NCI-H526 treated with DMSO at 0.1 percent for 48 hours (cell line): ENCODE measurements around the gene TTC7B.

ENCODE experiments used
- DNase-seq: peaks from one replicate; lab custom pipeline; 2025; lab: John Stamatoyannopoulos, UW

Gene TTC7B

DNA sequence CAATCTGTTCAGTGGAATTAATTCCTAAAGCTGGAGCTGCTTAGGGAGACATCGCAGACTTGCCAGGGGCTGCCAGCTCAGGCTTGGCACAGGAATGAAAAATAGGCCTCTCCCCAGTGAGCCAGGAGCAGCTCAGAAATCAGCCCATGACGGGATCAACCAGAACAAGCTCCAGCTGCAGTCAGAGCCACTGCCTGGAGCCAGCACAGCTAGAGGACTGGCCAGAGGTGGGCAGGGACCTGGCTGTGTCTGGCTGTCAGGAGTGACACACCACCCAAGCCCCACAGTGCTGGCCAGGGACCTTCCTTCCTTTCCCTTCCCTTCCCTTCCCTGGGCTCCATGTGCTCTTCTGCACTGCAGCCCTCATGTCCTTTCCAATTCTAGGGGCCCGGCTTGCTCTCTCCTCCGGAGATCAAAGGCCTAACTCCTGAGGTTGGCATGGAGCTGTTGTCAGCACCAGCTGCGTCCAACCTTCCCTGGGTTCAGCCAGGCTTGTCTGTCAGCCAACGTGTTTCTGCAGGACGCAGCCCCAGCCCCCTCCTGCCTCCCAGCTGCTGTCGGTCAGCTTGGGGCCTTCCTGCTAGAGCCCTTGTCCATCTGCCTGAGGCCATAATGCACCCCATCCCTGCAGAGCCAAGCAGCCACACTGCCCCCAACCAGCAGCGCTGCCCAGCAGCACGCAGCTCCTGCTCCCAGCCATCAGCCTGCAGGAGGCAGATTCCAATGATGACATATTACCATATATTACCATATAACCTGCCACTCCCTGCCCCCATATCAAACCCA lies 270.1 kb downstream of the TTC7B start:
- DNase-seq, result no peak

DNA sequence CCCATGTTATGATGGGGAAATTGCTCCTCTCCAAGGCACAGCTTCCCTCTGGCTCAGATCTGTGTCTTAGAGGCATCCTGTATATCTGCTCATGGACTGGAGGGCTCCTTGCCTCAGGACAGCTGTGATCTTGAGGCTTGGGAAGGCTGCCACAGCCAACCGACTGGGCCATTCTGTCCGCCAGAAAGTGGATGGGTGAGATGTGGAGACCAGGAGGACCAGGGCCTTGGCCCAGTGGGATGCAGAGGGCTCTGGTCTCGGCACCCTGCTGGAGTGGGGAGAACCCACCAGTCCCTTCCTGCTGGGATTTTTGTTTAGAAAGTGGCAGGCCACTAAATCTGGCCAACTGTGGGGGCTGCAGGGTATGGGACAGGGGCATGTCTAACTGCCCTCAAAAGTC lies 270.8 kb downstream of the TTC7B start:
- no peak for DNase-seq

DNA sequence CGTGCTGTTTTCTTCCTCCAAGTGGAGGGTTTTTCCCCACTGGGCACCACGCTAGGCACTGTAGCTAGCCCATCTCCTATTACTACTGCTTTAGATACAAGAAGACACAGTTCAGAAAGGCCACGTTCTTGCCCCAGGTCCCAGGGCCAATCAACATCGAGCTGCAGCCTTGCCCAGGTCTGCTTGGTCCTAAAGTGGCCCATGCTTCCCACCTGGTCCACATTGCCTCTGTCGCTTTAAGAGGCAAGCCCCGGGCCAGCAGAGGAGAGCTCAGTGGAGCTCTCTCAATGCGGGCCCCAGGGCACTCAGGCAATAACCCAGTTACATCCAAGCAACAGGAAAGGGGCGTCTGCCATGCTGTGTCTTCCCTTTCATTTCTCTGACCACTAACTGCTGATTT lies 271.3 kb downstream of the TTC7B start:
- DNase-seq, result no peak

DNA sequence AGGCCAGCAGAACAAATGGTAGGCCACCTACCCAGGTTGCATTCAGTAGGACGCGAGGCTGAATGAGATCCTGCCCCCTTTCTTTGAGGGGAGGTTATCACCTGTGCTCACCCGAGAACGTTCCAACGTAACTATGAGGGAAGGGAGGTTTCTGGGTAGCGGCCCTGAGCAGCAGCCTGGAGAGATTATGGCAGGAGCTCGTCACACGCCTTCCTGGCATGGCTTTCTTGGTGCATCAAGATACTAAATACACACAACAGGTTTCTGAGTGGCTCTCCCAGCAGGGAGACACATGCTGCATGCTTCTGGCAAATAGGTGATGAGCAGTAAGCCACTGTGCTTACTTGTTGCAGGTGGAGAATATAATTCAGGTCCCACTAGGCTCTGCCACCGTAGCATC lies 271.7 kb downstream of the TTC7B start:
- DNase-seq, result no peak

DNA sequence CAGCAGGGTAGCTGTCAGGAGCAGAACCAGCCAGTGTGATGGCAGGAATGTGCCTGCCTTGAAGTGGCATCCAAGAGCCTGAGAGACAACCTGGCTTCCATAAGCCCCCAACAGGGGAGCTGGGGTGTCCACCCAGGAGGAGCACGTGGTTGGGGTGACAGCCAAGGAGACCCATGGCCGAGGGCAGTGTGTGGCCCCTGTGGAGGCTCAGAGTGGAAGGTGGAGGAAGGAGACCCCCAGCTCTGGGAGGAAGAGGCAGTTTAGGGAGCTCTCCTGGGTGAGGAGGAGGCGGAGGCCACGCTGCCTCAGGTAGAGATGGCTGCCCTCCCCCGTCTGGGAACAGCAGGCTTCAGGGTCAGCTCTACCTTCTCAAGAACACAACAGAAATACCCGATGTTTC lies 272.4 kb downstream of the TTC7B start:
- no peak for DNase-seq

DNA sequence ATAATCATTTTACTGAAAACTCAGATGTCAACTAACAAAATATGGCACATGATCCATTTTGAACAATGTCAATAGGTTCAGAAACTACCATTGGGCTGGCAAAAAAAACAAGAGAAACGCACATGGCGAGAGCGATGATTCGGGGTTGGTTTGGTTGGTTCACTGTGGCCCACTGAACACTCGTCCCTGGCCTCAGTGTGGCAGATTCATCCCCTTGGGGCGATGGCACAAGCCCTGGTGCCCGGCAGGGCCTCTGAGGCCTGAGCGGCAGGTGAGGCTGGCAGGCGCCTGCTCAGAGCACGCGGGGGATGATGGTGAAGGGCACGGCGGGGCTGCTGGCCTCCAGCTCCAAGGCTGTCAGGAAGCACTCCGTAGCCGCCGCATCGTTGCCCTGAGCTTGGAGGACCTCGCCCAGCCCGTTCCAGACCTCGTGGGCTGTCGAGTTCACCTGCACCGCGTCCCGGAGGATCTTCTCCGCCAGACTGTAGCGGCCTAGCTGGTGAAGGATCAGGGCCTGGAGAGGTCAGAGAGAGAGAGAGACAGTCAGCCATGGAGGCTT lies 275.1 kb downstream of the TTC7B start:
- DNase-seq, result no peak

DNA sequence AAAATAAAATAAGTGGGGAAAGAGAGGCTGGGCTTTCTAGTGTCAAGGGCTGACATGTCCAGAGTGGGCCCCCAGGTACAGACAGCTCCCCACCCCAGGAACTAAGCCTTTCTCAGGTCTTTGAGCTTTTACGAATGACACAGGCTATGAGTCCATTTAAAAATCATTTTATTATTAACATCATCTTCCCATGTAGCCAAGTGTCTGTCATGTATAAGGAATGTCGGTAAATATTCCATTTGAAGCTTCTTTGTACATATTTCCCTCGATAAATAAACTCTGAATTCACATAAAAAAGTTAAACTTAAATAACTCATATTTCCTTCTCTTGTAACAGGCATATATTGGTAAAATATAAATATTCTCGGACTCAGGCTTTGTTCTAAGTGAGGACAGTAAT lies 275.8 kb downstream of the TTC7B start:
- no peak for DNase-seq

DNA sequence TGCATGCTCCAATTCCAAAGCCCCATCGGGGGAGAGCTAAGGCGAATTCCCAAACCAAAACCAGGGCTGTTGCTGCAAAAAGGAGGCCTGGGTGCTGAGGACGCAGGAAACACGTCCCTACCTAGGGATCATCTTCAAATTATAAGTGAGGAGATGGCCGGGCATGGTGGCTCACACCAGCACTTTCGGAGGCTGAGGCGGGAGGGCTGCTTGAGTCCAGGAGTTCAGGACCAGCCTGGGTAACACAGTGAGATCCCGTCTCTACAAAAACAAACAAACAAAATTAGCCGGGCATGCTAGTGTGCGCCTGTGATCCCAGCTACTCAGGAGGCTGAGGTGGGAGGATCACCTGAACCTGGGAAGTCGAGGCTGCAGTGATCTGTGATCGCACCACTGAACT lies 276.2 kb downstream of the TTC7B start:
- DNase-seq, result no peak

DNA sequence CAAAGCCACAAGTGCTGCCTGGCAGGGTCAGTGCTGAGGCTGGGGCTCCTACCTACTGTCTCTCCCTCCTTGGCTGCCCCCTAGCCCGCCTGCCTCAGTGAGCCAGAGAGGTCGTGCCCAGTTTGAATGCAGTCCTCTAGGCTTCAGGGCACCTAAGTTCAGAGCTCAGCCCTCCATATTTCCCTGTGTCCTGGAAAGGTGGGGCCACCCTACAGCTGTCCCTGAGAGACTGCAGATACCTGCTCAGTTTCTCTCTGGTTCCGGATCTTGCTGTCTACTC lies 276.8 kb downstream of the TTC7B start:
- no peak for DNase-seq

DNA sequence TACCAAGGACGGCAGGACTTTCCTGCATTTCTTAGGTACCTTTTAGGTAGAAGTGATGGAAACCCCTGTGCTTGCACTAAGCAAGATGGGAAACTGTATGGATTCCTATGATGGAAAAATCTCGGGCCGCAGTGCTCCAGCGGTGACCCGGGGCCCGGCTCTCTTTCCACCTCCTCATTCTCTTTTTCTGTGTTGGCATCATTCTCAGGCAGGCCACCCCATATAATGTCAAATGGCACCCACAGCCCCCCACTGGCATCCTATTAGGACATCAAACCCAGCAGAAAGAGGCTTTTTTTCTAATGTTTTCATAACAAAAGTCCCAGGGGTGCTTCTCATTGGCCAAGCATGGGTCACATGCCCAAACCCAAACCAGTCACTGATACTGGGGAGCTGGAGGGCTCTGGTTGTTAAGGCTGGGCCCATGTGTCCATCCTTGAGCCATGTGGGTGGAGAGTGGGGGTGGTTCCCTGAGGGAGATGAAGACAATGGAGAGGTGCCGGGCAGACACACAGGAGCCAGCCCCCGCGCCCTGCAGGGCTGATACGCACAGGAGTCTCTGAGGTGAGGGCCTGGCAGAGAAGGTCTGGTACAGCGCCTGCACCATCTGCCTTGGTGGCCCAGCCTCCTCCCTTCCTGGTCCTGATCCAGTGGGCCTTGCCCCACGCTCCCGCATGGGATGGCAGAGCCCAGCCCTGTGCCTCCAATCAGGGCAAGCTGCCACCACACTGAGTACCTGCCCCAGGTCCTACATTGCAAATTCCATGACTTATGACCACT lies 277.3 kb downstream of the TTC7B start:
- no peak for DNase-seq

DNA sequence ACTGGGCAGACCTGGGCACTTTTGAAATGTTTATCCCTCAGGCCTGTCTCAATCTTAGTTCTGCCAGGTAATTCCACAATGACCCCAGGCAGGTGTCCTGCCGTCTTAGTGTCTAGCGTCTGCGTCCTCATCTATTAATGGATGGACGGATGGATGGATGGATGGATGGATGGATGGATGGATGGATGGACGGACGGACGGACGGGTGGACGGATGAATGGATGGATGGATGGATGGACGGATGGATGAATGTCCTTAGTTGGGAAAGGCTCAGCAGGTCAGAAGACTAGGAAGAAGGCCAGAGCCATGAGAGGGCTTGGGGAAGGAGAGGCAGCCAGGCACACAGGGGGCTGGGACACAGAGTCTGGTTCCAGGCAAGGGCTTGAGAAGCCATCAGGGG lies 278.1 kb downstream of the TTC7B start:
- no peak for DNase-seq

DNA sequence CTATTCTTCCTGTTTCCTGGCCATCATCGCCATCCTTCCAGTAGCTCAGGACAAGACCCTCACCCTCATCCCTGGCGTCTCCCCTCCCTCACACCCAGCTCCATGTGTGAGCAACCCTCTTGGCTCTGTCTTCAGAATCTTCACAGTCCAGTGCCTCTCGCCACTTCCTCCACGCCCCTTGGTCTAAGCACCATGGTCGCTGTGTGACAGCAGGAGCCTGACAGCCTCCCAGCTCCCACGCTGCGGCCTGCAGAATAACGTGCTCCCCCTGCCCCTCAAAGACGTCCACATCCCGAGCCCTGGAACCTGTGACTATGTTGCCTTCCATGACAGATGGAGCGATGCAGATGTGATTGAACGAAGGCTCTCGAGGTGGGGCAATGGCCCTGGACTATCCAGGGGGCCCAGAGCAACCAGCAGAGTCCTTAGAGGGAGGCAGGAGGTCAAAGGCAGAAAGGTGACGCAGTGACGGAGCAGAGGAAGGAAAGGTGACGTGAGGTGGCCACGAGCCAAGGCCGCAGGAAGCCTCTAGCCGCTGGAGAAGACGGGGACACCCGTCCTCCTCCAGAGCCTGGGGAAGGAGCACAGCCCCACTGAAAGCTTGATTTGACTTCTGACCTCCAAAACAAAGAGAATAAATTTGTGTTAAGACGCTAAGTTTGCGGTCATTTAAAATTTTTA lies 279.6 kb downstream of the TTC7B start:
- DNase-seq, result no peak

DNA sequence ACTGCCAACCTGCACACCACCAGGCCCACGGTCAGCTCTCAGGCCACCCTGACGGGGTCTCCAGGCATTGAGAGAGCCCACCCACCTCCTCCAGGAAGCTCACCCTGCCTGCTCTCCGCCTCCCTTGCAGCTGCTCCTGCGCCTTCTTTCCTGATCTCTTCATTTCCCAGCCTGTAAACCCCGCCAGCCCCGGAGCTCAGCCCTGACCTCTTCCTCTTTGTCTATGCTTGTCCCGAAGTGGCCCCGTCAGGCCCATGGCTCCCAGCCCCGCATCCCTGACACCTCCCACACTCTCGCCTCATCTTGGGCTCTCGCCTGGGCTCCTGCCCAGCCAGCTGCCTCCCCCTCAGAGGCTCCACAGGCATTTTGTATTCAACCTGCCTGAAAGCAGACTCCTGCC lies 280.1 kb downstream of the TTC7B start:
- DNase-seq, result no peak

DNA sequence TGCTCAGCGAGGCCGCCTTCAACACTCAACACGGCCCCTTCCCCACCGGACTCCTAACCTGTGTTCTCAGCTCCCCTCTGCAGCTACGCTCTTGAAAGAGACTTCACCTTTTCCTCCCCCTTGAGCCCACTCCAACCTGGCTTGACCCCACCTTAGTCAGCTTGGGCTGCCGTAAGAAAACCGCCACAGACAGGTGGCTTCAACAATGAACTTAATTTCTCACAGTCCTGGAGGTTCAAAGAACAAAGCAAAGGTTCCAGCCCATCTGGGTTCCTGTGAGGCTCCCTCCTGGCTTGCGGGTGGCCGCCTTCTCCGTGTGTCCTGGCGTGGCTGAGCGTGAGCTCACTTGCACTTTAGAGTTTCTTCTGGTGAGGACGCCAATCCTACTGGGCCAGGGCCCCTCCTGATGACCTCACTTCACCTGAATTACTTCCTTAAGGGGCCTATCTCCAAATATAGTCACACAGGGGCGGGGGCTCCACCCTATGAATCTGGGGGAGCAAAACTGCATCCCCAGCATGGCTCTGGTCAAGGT lies 280.6 kb downstream of the TTC7B start:
- no peak for DNase-seq

DNA sequence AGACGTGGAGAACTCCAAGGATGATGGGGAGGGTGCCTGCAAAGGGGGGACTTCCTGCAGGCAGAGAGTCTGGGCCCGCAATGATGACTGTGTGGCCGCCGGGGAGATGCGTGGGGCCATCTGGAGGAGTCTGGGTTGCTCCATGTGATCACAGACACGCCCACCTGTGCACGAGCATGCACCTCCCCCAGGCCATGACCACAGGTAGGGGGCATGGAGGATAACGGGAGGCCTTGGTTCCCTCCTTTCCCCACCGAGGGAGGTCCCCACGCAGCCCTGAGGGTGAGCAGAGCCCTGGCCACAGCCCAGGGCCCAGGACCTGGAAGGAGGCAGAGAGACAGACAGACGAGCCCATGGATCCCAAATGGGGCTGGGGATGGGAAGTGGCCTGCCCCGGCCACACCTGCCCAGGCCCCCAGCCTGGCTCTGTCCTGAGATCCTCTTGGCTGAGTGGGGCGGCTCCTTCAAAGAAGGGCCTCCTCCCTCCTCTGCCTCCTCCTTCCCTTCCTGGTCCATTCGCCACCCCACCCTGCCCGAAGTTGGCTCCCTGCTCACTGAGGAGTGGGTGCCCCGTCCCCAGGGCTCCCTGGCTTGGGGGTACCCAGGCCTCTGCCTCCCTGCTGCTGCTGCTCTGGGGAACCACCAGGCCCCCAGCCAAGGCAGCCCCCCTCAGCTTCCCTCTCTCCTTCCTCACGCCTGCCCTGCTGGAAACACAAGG lies 281.2 kb downstream of the TTC7B start:
- no peak for DNase-seq

DNA sequence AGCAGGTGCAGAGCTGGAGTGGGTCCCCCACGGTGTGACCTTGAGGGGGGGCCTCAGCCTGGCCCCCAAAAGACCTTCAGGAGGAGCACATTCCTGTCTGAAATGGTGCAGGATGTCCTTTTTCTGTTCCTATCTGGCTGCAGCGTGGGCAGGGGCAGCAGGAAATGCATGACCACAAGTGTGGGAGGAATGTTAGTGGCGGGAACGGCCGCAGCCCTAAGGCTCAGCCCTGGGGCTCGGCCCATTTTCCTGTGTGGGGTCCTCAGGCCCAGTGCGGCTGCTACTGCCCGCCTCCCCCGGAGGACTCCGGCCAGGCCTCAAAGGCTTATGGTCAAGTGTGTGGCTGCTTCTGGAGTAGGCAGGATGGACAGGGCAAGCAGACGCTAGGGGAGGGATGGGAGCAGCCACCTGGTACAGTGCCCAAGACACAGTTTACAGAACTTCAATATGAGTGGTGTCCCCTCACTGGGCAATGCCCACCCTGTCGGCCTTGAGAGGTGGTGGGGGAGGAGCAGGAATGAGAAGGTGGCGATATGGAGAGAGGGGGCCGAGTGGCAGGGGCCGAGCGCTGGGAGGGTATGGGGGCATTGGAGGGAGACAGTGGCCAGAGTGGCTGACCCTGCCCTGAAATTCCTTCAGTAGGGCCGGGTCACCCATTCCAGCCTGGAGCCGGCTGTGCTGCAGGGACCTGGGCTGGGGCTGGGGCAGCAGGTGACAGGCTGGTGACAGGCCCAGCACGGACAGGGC lies 282.0 kb downstream of the TTC7B start:
- DNase-seq, result no peak

DNA sequence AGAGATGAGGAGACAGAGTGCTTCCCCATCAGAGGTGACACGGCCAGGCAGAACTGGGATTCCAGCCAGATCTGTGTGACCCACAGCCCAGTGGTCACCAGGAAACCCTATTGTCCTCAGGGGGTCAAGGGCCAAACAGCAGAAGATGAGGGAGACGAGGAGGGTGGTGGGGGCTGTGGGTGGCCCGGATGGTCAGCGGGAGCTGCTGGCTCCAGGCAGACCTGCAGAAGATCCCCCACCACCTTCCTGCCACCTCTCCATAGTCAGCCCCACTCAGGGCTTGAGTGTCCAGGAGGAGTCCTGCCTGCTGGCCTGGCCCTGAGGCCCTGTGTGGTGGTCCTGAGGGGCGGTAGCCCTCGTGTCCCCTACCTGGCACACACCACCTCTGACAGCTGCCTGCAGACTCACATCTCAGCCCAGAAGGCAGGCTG lies 282.6 kb downstream of the TTC7B start:
- DNase-seq, result no peak

DNA sequence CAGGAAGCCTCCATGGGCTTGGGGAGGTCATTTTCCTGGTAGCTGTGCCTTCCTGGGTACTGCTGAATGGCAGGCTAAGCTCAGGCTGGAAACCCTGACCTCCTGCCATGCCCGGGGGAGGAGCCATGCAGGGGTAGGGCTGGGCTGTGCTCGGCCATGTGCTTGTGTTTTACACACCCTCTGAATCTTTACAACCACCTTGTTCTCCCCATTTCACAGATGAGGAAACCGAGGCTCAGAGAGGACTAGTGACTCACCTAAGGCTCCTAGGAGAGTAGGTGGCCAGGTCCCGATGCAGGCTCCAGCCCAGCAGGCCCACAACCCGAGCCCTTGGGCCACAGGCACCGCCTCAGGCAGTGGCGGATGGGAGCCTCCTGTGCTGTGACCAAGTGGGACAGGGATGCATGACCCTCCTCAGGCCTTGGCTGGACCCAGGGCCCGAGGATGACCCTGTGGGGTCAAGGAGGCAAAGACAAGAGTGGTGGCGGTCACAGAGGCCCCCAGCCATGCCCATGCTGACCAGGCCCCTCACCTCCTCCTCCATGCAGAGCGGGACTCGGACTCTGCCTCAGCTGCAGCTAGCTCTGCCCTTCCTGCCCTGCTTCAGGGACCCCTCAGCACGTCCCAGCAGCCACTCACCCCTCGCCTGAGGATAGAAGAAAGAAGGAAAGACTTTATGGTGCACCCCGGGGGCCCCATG lies 283.3 kb downstream of the TTC7B start:
- DNase-seq, result no peak

DNA sequence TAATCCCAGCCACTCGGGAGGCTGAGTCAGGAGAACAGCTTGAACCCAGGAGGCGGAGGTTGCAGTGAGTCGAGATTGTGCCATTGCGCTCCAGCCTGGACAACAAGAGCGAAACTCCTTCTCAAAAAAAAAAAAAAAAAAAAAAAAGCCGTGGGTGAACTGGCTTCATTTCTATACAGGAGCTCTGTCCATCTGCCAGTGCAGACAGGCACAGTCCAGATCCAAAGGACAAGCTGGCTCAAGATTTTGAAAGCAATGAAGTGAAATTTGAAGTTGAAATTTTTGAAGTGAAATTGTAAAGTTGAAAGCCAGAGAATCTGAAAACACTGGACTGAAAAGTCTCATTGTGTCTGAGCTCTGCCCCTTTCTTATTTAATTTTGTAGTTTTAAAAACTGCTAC lies 284.7 kb downstream of the TTC7B start:
- no peak for DNase-seq

DNA sequence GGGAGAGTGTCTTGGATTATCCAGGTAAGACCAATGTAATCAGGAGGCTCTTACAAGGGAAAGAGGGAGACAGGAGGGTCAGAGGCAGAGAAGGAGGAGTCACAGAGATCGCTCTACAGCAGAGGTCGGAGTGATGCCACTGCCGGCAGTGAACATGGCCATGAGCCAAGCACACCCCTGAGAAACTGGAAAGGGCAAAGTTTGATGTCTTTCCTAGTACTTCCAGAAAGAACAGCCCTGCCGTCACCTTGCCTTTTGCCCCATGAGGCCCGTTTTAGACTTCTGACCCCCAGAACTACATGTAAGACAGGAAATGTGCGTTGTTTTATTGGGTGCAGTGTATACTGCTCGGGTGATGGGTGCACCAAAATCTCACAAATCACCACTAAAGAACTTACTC lies 285.7 kb downstream of the TTC7B start:
- DNase-seq, result no peak

DNA sequence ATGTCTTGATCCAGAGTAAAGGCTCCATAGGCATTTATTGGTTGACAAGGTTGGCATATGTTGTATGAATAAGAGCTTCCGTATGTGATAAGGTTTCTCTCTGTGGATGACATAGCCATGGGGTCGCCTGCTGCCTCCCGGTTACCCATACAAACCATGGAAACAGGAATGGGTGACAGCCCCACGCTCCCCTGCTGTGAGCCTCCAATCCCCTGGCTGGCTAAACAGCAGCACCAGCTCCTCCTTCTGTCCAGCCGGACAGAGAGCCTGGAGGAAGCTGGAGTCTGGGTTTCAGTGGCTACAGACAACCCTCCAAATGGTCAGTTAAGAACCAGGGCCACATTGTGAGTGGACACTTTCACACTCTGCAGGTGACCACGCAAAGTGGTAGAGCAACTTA lies 288.3 kb downstream of the TTC7B start:
- DNase-seq, result no peak
